ENCODE measurements around the gene KRCC1.

DNA sequence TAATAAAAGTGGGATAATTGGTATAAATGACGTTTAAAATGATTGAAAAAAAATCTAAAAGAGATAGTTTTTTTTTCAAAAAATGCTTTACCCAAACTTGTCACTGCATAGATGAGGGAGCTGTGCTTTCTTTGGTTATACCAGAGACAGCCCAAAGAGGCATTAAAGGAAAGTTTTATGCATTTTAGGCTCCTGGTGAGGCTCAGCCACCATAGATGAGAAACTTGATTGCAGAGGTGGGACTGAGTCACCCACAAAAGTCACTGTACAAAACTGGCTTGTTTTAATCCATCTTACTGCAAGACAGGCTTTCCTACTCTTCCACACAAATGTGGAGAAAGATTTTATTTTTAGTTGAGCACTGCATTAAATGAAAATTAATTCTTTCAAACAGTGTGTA, 14.5 kb upstream of the KRCC1 start:
- TF ChIP-seq EZH2phosphoT487 (conservative IDR thresholded peaks at IDR 0.05; ENCODE audit: low read length), result no peak
- TF ChIP-seq, protein P1, sequence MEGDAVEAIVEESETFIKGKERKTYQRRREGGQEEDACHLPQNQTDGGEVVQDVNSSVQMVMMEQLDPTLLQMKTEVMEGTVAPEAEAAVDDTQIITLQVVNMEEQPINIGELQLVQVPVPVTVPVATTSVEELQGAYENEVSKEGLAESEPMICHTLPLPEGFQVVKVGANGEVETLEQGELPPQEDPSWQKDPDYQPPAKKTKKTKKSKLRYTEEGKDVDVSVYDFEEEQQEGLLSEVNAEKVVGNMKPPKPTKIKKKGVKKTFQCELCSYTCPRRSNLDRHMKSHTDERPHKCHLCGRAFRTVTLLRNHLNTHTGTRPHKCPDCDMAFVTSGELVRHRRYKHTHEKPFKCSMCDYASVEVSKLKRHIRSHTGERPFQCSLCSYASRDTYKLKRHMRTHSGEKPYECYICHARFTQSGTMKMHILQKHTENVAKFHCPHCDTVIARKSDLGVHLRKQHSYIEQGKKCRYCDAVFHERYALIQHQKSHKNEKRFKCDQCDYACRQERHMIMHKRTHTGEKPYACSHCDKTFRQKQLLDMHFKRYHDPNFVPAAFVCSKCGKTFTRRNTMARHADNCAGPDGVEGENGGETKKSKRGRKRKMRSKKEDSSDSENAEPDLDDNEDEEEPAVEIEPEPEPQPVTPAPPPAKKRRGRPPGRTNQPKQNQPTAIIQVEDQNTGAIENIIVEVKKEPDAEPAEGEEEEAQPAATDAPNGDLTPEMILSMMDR (IDR thresholded peaks at IDR 0.05; ENCODE audit: insufficient read depth, low read length, poor library complexity, severe bottlenecking), result no peak

Data from SU-DHL-6 (cell line).